Neural crest cell (in vitro differentiated cells): ENCODE measurements around the gene NHS. TPM values are rescaled to one million over a fixed set of nuclear protein-coding genes. Genes with fewer than 3 reads are reported as not detected.
A peak's percentile ranks its signal among the peaks of the same experiment; 100 is the strongest.

ENCODE experiments used
- DNase-seq: peaks from one replicate; pipeline ENCODE4 v3.0.0; 2021; ENCODE audit warnings: low read depth, mixed read lengths, low spot score
- H3K27ac Mint-ChIP-seq: one replicate; pipeline ENCODE4 v1.8.0; 2021; ENCODE audit warnings: mild to moderate bottlenecking, mixed read lengths; ENCODE audit not compliant: unreplicated experiment
- H3K27me3 Mint-ChIP-seq: 2 replicates; pipeline ENCODE4 v1.8.0; 2021; ENCODE audit warnings: low read depth, mild to moderate bottlenecking, mixed read lengths
- H3K36me3 Mint-ChIP-seq: 2 replicates; pipeline ENCODE4 v1.8.0; 2021; ENCODE audit warnings: low read depth, mild to moderate bottlenecking, mixed read lengths
- H3K4me1 Mint-ChIP-seq: 2 replicates; pipeline ENCODE4 v1.8.0; 2021; ENCODE audit warnings: mixed read lengths
- H3K4me3 Mint-ChIP-seq: one replicate; pipeline ENCODE4 v1.8.0; 2021; ENCODE audit warnings: mild to moderate bottlenecking, mixed read lengths
- H3K9me3 Mint-ChIP-seq: 2 replicates; pipeline ENCODE4 v1.8.0; 2021; ENCODE audit warnings: mixed read lengths
- total RNA-seq: library from RNA; stranded (reverse); gene quantifications from 2 replicates; pipeline ENCODE4 v1.2.1, GENCODE V29; 2021
- TF ChIP-seq, protein P1 (sequence below): fragments of 200-600 bp; sonication (generic); conservative IDR thresholded peaks from 2 replicates; pipeline ENCODE4 v1.5.0; 2021; ENCODE audit warnings: antibody characterized with exemption, mild to moderate bottlenecking

The NHS gene
- total RNA-seq, 1 donor from 2014 or later = 10.7 TPM

DNA sequence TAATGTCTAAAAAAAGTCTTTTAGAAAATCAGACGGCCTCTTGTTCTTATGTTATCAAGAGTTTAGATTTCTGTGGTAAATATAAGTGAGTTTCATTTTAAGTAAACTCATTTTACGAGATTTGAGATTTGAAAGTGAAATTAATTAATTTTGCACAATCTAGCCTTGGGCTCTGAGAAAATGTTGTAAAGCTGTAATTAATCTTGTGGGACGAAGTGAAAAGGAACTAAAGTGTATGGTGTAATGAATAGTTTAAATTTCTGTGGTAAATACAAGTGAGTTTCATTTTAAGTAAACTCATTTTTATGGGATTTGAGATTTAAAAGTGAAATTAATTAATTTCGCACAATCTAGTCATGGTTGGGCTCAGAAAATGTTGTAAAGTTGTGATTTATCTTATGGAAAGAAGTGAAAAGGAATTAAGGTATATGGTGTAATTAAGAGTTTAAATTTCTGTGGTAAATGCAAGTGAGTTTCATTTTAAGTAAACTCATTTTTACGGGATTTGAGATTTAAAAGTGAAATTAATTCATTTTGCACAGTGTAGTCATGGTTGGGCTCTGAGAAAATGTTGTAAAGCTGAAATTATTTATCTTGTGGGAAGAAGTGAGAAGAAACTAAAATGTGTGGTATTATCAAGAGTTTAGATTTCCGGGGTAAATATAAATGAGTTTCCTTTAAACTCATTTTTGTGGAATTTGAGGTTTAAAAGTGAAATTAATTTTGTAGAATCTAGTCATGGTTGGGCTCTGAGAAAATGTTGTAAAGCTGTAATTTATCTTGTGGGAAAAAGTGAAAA lies 363.9 kb downstream of the NHS start:
- Mint-ChIP-seq H3K4me1 (peaks cover 24% of the 10 kb centered on the region), H3K4me3 (peak overlapping the region; percentile 88), H3K36me3 (no peaks in the 10 kb centered on the region), H3K27me3 (no peaks in the 10 kb centered on the region), H3K27ac (no peak overlapping the region), H3K9me3 (no peaks in the 10 kb centered on the region)
- TF ChIP-seq, protein P1, sequence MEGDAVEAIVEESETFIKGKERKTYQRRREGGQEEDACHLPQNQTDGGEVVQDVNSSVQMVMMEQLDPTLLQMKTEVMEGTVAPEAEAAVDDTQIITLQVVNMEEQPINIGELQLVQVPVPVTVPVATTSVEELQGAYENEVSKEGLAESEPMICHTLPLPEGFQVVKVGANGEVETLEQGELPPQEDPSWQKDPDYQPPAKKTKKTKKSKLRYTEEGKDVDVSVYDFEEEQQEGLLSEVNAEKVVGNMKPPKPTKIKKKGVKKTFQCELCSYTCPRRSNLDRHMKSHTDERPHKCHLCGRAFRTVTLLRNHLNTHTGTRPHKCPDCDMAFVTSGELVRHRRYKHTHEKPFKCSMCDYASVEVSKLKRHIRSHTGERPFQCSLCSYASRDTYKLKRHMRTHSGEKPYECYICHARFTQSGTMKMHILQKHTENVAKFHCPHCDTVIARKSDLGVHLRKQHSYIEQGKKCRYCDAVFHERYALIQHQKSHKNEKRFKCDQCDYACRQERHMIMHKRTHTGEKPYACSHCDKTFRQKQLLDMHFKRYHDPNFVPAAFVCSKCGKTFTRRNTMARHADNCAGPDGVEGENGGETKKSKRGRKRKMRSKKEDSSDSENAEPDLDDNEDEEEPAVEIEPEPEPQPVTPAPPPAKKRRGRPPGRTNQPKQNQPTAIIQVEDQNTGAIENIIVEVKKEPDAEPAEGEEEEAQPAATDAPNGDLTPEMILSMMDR = no peak
- no peak for DNase-seq

DNA sequence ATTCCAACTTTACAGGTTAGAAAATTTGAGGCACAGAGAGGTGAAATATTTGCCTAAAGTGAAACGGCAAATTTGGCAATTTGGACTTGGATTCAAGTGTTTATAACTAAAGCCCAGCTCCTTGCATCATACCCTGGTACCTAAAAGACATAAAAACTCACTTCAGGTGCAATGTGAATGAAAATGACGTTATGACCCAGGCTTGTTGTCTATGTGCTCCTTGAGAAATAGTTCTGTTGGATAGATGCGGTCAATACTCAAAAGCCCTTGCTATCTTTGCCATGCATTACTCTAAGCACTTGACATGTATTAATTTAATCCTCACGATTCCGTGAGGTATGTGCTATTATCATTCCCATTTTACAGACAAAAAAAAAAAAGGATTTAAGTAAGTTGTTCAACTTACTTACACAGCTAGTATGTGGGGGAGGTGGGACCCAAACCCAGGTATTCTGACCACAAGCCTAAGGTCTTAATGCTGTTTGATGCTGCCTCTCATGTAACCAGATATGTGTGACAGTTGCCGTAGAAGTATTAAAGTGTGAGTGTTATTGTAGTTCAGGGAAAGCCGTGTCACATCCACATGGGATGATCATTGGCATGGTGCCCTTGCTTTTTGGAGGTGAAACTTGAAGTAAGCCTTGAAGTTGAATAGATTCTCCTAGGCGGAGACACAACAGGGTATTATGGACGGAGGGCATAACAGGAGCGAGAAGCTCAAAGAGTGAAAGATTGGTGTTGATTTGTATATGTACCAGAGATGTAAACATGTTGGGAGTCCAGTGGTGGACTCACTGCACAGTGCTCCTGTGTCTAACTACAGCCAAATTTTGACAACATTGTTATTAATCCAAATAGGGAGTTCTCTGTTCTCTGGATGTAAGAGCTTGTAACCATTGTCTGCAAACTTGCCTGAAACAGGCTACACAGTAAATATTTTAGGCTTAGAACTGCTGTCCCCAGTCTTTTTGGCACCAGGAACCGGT lies 365.4 kb downstream of the NHS start:
- H3K27me3 Mint-ChIP-seq = no peaks in the 10 kb centered on the region
- H3K36me3 Mint-ChIP-seq = no peaks in the 10 kb centered on the region
- TF ChIP-seq, protein P1 = no peak
- H3K4me3 Mint-ChIP-seq = no peak overlapping the region
- no peak overlapping the region for H3K27ac Mint-ChIP-seq
- DNase-seq = no peak
- H3K4me1 Mint-ChIP-seq = peaks cover 16% of the 10 kb centered on the region
- H3K9me3 Mint-ChIP-seq = no peaks in the 10 kb centered on the region

DNA sequence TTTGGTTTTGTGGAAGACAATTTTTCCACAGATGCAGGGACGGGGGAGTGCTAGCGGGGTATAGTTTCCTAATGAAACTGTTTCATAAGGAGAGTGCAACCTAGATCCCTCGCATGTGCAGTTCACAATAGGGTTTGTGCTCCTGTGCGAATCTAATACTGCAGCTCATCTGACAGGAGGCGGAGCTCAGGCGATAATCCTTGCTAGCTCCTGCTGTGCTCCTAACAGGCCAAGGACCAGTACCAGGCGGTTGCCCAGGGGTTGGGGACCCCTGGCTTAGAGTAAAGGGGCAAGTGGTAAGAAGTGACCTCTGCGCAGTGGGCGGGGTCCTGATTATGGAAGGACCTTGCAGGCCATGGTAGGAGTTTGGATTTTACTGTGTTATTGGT lies 366.1 kb downstream of the NHS start:
- DNase-seq = no peak
- no peak overlapping the region for H3K4me3 Mint-ChIP-seq
- H3K27ac Mint-ChIP-seq = no peak overlapping the region
- no peaks in the 10 kb centered on the region for H3K9me3 Mint-ChIP-seq
- TF ChIP-seq, protein P1 = no peak
- H3K27me3 Mint-ChIP-seq = no peaks in the 10 kb centered on the region
- H3K36me3 Mint-ChIP-seq = no peaks in the 10 kb centered on the region
- peaks cover 14% of the 10 kb centered on the region for H3K4me1 Mint-ChIP-seq

DNA sequence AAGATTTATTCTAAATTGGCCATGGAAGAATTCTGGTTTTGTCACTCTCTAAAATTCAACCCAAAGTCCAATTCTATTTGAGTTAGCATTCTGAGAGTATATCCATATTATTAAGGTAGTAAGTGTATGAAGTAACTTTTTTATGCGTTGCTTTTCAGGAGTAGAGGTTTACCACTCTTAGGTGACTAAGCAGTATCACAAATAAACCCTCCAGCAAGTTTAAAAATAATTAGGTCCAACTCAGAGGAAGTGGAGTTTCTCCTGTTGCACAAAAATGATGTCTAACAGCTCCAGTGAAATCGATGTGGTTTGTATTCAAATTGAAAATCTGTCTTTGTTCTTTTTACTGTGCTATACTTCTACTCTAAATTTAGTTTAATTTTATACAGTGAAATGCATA lies 368.9 kb downstream of the NHS start:
- peaks cover 2% of the 10 kb centered on the region for H3K27me3 Mint-ChIP-seq
- no peak for DNase-seq
- H3K36me3 Mint-ChIP-seq = no peaks in the 10 kb centered on the region
- H3K4me3 Mint-ChIP-seq = no peak overlapping the region
- H3K27ac Mint-ChIP-seq = no peak overlapping the region
- no peaks in the 10 kb centered on the region for H3K9me3 Mint-ChIP-seq
- TF ChIP-seq, protein P1 = no peak
- H3K4me1 Mint-ChIP-seq = peaks cover 9% of the 10 kb centered on the region

DNA sequence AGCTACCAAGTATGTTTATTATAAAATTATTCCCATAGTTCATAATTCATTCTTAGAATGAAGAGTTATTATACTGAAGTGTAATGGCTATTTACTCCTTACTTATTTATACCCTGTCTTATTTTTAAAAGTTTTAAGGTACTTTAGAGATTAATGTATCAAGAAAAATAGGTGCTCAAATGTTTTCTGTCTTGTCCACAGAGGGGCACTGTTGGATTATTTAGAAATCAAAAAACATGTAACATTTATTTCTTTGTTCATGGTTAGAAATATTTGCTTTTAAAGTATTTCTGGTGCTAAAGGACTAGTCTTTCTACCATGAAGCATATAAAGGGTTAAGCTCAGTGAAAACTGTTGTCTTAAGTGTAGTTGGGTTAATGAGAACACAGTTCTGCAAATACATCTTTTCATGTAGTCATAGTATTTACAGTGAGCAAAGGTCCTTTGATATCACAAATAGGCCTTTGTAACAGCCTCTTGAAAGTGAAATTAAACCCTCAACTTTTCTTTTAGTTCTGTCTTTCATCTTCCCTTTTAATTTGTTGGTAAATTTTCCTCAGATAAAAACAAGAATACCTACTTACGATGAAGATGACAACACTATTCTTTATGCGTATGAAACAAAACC lies 370.0 kb downstream of the NHS start:
- Mint-ChIP-seq H3K27me3 (peaks cover 5% of the 10 kb centered on the region), H3K27ac (no peak overlapping the region), H3K4me1 (peaks cover 8% of the 10 kb centered on the region), H3K9me3 (no peaks in the 10 kb centered on the region), H3K4me3 (no peak overlapping the region), H3K36me3 (no peaks in the 10 kb centered on the region)
- TF ChIP-seq, protein P1 = peak; percentile 67
- no peak for DNase-seq
